PC-3 (cell line): ENCODE data around the gene CACNA1B. TPM values are rescaled to one million over a fixed set of nuclear protein-coding genes. Genes with fewer than 3 reads are reported as not detected.

ENCODE experiments used
- ATAC-seq: fragments of 200-7000 bp; cut with Tn5 transposase; 2 replicates; pipeline ENCODE4 v1.9.1; 2020; ENCODE audit warnings: mild to moderate bottlenecking, moderate library complexity
- BruUV-seq: library from RNA; stranded (reverse); fragments of 400-500 nt; replicated peaks from 2 replicates; lab custom pipeline; 2021; lab: Mats Ljungman, UMichigan
- CTCF ChIA-PET: fragments of 300-600 bp; sonication (Branson Sonifier 250); formaldehyde crosslinking; loops from one replicate; lab custom pipeline; 2022; ENCODE audit warnings: antibody characterized with exemption; lab: Charles Lee
- POLR2A ChIA-PET: fragments of 300-600 bp; sonication (Branson Sonifier 250); formaldehyde crosslinking; loops from one replicate; lab custom pipeline; 2022; ENCODE audit warnings: antibody characterized with exemption; ENCODE audit not compliant: unreplicated experiment; lab: Charles Lee
- DNase-seq: peaks from one replicate; pipeline ENCODE4 v3.0.0-alpha.2; 2015
- H2AFZ ChIP-seq: fragments of 300-600 bp; sonication (generic); 2 replicates; pipeline ENCODE4 v1.6.0; 2016; ENCODE audit warnings: antibody characterized with exemption, low read length
- H3F3A ChIP-seq: fragments of 300-600 bp; sonication (generic); one replicate; pipeline ENCODE4 v1.6.0; 2017; ENCODE audit warnings: antibody characterized with exemption, low read length, control low read depth, mild to moderate bottlenecking; ENCODE audit not compliant: unreplicated experiment
- H3K27ac ChIP-seq: fragments of 300-600 bp; sonication (generic); 2 replicates; pipeline ENCODE4 v1.5.1; 2016; ENCODE audit warnings: mild to moderate bottlenecking, low read length
- H3K27me3 ChIP-seq: fragments of 300-600 bp; sonication (generic); 2 replicates; pipeline ENCODE4 v1.6.1; 2016; ENCODE audit warnings: low read length, mixed read lengths
- H3K36me3 ChIP-seq: fragments of 300-600 bp; sonication (generic); 2 replicates; pipeline ENCODE4 v1.6.1; 2016; ENCODE audit warnings: low read depth, mixed run types, low read length, mixed read lengths
- H3K4me1 ChIP-seq: fragments of 300-600 bp; sonication (generic); 2 replicates; pipeline ENCODE4 v1.5.1; 2016; ENCODE audit warnings: low read length; ENCODE audit not compliant: insufficient read depth
- H3K4me2 ChIP-seq: fragments of 300-600 bp; sonication (generic); 2 replicates; pipeline ENCODE4 v1.6.0; 2016; ENCODE audit warnings: low read length
- H3K4me3 ChIP-seq: fragments of 300-600 bp; sonication (generic); 2 replicates; pipeline ENCODE4 v1.5.1; 2016; ENCODE audit warnings: mild to moderate bottlenecking, low read length, mixed read lengths
- H3K79me2 ChIP-seq: fragments of 300-600 bp; sonication (generic); 2 replicates; pipeline ENCODE4 v1.6.1; 2017; ENCODE audit warnings: low read length, mixed read lengths
- H3K9ac ChIP-seq: fragments of 300-600 bp; sonication (generic); 2 replicates; pipeline ENCODE4 v1.6.0; 2016; ENCODE audit warnings: mild to moderate bottlenecking, low read length
- H3K9me2 ChIP-seq: fragments of 300-600 bp; sonication (generic); replicated peaks from 2 replicates; pipeline ENCODE4 v1.6.1; 2016; ENCODE audit warnings: mixed run types, low read length, mixed read lengths
- H3K9me3 ChIP-seq: fragments of 300-600 bp; sonication (generic); 2 replicates; pipeline ENCODE4 v1.6.1; 2016; ENCODE audit warnings: low read length, mixed read lengths
- H4K20me1 ChIP-seq: fragments of 300-600 bp; sonication (generic); 2 replicates; pipeline ENCODE4 v1.6.1; 2016; ENCODE audit warnings: low read length, mixed read lengths
- EZH2 ChIP-seq: fragments of 300-600 bp; sonication (generic); IDR thresholded peaks from one replicate; pipeline ENCODE4 v1.6.1; 2017; ENCODE audit warnings: antibody characterized with exemption, mild to moderate bottlenecking, low read length; ENCODE audit not compliant: unreplicated experiment
- EZH2phosphoT487 ChIP-seq: fragments of 300-600 bp; sonication (generic); IDR thresholded peaks from 2 replicates; pipeline ENCODE4 v1.6.1; 2018; ENCODE audit warnings: mild to moderate bottlenecking, antibody characterized with exemption, low read length, borderline replicate concordance
- intact Hi-C: fragments of 100-400 bp; cut with micrococcal nuclease; formaldehyde crosslinking; loops from 2 replicates; pipeline ENCODE4 v1.9.0; 2023
- total RNA-seq: library from RNA; depleted of rRNA; stranded (reverse); fragments of >200 nt; gene quantifications from 2 replicates; pipeline ENCODE4 v1.2.3, GENCODE V29; 2014
- TF ChIP-seq, protein P1 (sequence below): fragments of 300-600 bp; sonication (generic); conservative IDR thresholded peaks from 2 replicates; pipeline ENCODE4 v1.5.1; 2017; ENCODE audit warnings: antibody characterized with exemption, low read depth, mild to moderate bottlenecking, low read length

Gene CACNA1B
- total RNA-seq, 1 experiment from 2014 or later, result not detected

DNA sequence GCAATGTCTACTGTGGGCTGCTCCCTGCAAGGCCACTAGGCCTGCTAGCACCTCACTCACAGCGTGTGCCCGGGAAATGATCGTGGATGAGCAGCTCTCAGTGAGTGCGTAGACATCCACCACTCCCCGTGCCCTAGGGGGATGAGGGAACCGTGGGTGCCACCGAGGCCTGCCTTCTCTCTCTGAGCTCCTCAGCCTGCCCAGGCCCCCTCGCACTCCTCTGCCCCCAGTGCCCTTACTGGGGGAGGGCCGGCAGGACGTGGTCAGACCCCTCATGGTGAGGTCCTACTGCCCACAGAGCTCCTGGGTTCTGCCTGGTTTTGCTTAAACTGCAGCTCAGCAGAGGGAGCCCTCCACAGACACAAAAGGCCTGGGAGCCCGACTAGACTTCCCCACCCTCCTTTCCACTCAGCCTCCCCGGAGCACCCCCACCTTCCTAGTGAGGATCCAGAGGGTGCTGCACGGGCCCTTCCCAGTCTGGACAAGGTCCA lies 220.0 kb downstream of the CACNA1B start:
- Histone ChIP-seq H3K9me2 (no peaks in the 10 kb centered on the region), H3K9ac (no peak overlapping the region), H3K27me3 (no peaks in the 10 kb centered on the region), H3K9me3 (no peaks in the 10 kb centered on the region), H3K4me2 (no peak overlapping the region), H3K27ac (no peak overlapping the region), H2AFZ (no peak overlapping the region), H3K4me1 (no peaks in the 10 kb centered on the region), H3K4me3 (no peak overlapping the region), H4K20me1 (no peaks in the 10 kb centered on the region), H3K79me2 (no peaks in the 10 kb centered on the region), H3F3A (no peaks in the 10 kb centered on the region), H3K36me3 (no peaks in the 10 kb centered on the region)
- no TSS peak for BruUV-seq
- CTCF ChIA-PET, result no interaction called here
- ATAC-seq (no peak), DNase-seq (no peak)
- TF ChIP-seq, protein P1, sequence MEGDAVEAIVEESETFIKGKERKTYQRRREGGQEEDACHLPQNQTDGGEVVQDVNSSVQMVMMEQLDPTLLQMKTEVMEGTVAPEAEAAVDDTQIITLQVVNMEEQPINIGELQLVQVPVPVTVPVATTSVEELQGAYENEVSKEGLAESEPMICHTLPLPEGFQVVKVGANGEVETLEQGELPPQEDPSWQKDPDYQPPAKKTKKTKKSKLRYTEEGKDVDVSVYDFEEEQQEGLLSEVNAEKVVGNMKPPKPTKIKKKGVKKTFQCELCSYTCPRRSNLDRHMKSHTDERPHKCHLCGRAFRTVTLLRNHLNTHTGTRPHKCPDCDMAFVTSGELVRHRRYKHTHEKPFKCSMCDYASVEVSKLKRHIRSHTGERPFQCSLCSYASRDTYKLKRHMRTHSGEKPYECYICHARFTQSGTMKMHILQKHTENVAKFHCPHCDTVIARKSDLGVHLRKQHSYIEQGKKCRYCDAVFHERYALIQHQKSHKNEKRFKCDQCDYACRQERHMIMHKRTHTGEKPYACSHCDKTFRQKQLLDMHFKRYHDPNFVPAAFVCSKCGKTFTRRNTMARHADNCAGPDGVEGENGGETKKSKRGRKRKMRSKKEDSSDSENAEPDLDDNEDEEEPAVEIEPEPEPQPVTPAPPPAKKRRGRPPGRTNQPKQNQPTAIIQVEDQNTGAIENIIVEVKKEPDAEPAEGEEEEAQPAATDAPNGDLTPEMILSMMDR, result no peak
- TF ChIP-seq EZH2phosphoT487 (no peak), EZH2 (no peak)
- POLR2A ChIA-PET, result interaction anchor here (0.7 kb wide), 1 partner anchor 8 kb away, joined by 5 read pairs; no protein-coding TSS in a partner anchor
- intact Hi-C loops, result no loop called here

DNA sequence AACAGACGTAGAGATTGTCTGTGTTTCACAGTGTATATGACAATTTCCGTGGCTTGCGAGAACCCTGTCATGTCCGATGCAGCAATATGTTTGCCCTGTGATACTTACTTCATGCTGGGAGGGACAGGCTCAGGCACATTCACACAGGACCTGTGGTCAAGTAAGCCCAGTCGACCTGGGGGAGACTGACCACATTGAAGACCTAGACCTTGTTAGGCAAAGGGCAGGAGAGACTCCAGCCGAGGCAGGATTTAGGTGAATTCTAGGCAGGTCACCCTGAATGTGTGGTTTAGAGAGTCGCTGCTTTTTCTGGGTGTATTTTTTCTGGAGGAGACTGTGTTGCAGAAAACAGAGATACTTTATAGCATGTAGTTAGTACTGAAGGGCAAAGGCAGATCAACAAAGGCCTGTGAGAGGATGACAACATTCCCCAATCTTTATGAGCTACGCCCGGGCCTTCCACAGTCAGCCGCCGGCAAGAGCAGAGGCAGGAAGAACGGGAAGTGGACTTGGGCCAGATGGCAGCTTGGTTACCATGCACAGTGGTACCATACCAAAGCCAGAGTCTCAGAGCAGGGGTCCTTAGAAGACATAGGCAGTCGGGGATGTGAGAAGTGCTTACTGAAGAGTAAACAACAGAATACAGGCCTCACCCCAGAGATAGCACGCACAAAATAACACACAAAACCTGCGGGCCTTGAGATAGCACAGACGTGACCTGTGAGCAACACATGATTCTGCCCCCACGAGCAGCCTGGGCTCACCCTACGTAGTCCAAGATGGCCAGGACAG lies 220.7 kb downstream of the CACNA1B start:
- Histone ChIP-seq H3F3A (no peaks in the 10 kb centered on the region), H3K4me2 (no peak overlapping the region), H3K79me2 (no peaks in the 10 kb centered on the region), H3K4me3 (no peak overlapping the region), H3K9ac (no peak overlapping the region), H3K36me3 (no peaks in the 10 kb centered on the region), H3K27me3 (no peaks in the 10 kb centered on the region), H3K27ac (no peak overlapping the region), H3K9me3 (no peaks in the 10 kb centered on the region), H3K4me1 (no peaks in the 10 kb centered on the region), H2AFZ (no peak overlapping the region), H4K20me1 (no peaks in the 10 kb centered on the region), H3K9me2 (no peaks in the 10 kb centered on the region)
- BruUV-seq, result no TSS peak
- intact Hi-C loops, result no loop called here
- no peak for DNase-seq
- TF ChIP-seq EZH2, result no peak
- no peak for TF ChIP-seq EZH2phosphoT487
- TF ChIP-seq, protein P1, result no peak
- no peak for ATAC-seq
- CTCF ChIA-PET, result no interaction called here
- POLR2A ChIA-PET, result interaction anchor here (0.7 kb wide), 1 partner anchor 9 kb away, joined by 5 read pairs; no protein-coding TSS in a partner anchor
